GM18520 (cell line): ENCODE results near the gene CABP4.

Experiments used
- ATAC-seq: cut with Tn5 transposase; IDR thresholded peaks from one replicate; pipeline ENCODE4 v1.9.1; 2021; ENCODE audit not compliant: unreplicated experiment

Gene CABP4

GRCh38 chr11:67482275-67482826, 27.2 kb downstream of the CABP4 start:
- no peak for ATAC-seq

- ATAC-seq, result peak; percentile 45
These were observed 28.0 kb downstream of the CABP4 start, which contains the start of gene AIP for GRCh38 chr11:67482827-67483798. Gene AIP (plus strand): TSS chr11:67483026. CDS start chr11:67483159, 133 bp downstream.

DNA sequence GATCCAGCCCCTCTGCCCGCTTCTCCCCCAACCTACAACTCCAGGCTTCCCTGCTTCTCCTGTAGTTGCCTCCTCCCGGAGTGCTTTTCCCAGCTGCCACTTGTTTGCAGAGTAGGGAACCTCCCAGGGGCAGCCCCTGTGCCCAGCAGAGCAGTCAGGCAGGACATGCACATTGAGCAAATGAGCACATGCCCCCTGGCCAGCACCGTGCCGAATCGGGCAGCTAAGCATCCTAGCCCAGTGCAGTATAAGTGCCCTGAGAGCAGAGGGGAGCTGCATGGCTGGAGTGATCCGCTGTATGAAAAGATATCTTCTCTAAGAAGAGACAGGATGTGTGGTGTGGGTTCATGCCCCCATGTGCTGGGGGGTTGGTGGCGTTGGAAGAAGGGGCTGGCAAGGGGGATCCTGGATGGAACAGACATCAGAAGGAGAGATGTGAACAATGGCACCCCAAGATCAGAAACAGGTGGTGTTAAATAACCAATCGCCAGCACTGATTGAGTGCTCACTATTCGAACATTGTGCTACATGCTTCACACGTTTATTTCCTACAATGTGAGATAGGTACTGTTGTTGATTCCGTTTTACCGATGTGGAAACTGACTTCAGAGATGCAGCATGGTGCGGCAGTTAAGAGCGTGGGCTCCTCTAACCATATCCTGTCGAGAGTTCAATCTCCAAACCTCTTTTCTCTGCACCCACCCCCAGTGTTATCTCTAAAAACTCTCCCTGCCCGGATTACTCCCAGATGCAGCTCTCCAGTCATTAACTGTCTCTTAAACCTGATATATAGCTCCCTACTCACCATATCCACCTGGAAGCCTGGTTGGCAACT, 28.9 kb downstream of the CABP4 start:
- no peak for ATAC-seq

- no peak for ATAC-seq
These were observed 29.7 kb downstream of the CABP4 start for GRCh38 chr11:67484847-67485311.

GRCh38 chr11:67485873-67486361, 30.8 kb downstream of the CABP4 start:
- peak; percentile 22 for ATAC-seq

- ATAC-seq, result peak; percentile 24
These were observed 31.5 kb downstream of the CABP4 start for GRCh38 chr11:67486481-67487195.

GRCh38 chr11:67489203-67489884, 34.2 kb downstream of the CABP4 start:
- no peak for ATAC-seq

DNA sequence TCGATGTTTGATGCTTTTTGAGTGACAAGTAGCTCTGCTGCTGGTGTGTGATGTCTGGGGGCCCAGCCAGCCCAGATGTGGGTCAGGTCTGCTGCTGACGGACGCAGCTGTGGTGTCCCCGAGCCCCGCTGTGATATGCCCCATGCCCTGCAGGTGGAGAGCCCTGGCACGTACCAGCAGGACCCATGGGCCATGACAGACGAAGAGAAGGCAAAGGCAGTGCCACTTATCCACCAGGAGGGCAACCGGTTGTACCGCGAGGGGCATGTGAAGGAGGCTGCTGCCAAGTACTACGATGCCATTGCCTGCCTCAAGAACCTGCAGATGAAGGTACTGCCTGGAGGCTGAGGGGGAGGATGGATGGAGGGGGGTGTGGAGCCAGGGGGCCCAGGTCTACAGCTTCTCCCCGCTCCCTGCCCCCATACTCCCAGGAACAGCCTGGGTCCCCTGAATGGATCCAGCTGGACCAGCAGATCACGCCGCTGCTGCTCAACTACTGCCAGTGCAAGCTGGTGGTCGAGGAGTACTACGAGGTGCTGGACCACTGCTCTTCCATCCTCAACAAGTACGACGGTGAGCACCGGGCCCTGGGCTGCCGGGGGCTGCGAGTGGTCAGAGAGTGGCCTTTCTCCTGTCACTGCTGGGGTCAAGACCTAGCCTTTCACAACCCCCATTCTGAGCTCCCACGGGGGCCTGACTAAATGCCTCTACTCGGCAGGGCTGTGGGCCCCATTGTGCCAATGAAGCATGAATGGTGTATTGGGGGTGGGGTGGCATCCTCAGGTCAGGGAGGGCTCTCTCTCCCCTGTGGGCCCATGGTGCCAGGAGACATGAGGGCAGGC, 35.0 kb downstream of the CABP4 start:
- no peak for ATAC-seq

DNA sequence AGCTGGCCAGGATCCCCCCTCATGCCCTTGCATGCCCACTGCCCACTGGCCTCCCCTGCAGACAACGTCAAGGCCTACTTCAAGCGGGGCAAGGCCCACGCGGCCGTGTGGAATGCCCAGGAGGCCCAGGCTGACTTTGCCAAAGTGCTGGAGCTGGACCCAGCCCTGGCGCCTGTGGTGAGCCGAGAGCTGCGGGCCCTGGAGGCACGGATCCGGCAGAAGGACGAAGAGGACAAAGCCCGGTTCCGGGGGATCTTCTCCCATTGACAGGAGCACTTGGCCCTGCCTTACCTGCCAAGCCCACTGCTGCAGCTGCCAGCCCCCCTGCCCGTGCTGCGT, 35.5 kb downstream of the CABP4 start:
- ATAC-seq, result no peak

- ATAC-seq, result no peak
These were observed 36.3 kb downstream of the CABP4 start for GRCh38 chr11:67491276-67492068.

DNA sequence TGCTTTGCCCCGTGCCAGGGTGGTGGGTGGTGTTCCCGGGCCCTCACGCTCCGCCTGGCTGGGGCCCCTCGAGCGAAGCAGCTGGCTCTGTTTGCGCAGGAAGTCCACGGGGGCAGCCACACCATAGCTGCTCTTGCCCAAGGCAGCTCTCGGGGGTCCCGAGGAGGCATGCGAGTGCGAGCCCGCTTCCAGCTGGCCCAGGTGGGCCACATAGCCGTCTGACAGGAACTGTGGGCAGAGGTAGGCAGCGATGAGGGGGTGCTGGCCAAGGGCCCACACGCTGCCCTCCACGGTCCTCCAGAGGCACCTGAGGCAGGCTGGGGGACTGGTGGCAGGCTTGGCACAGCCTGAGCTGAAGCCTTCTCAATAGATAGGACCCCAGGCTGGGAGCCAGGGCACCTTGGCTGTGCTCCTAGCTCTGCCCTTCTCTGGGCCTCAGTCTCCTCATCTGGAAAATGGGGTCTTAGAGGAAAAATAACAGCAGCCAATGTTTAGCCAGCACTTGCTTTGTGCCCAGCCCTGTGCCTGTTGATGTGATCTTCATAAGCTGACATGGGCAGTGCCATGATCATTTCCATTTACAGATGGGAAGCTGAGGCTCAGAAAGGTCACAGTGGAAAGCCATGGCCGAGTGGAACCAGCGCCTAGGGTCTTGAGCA, 37.0 kb downstream of the CABP4 start:
- ATAC-seq, result no peak

DNA sequence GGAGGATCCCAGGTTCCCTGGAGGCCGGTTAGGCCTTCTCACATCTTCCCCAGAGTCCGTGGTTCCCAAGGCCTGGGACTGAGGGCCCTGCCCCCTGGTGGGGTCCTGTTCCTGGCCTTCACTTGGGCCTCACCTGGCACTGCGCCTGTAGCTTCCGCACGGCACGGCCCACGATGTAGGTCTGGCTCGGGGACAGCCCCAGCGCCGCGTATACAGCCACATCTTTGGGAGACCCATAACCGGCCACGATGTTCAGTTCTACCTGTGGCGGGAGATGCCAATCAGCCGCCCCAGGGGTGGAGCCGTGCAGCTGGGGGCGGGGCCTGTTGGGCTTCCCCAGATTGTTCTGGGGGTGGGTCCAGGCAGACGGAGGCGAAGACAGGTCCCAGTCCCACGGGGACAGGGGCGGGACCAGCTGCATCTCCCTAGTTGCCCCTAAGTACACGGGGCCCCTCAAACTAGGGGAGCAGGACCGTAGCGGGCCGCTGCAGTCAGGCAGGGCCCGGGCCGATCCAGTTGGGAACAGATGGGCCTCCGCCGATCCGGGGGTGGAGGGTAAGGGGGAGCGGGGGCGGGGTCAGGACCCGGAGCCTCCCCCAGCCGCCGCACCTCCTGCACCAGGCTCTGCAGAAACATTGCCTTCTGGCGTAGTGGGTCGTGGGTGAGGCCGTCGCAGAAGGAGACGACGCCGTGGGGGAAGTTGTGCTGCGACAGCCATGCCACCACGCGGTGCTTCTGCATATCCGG, 37.8 kb downstream of the CABP4 start:
- ATAC-seq, result no peak

- no peak for ATAC-seq
These were observed 38.6 kb downstream of the CABP4 start for GRCh38 chr11:67493548-67494370.

DNA sequence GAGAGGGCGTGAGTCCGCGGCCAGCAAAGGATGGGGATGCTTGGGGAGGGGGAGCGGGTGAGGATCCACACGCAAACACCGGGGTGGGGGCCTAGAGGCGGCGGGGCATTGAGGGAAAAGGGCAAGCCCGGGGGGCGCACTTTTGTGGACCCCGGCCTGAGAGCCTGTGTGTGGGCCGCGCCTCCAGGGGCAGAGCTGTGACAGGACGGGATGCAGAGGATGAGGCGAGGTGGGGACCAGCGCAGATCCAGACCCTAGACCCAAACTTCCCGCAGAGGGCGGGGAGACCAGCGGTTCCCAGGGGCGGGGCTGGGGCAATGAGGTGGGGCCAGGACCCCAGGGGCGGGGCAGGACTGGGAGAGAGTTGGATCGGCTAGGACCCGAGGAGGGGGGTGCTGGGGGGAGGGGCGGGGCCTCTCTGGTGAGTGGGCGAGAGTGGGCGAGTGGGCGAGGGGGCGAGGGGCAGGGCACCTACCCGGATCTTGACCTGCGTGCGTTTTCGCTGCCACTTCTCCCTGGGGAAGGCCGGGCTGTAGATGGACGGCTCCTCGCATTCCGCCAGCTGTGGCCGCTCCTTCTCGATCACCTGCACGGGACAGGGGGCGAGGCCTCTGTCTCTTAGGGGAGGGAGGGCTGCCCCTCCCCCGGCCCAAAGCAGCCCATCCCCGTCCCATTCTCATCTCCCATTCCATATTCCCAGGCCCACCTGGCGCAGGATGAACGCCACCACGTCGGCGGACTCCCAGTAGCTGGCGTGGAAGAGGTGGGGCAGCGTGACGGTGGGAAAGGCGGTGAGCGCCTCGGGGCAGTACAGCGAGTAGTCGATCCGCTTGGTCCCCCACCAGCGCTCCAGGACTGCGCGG, 39.4 kb downstream of the CABP4 start:
- ATAC-seq, result no peak
